ENCODE results near the gene GBP3. TPM values are rescaled to one million over a fixed set of nuclear protein-coding genes. Genes with fewer than 3 reads are reported as not detected.
"Not testable (repeated sequence)": the region's sequence is repeated elsewhere in the genome, so short reads cannot be mapped to it uniquely, and the experiment has no call there.

Gene GBP3
- total RNA-seq, 1 experiment from 2014 or later: 6.3 TPM

- intact Hi-C loops (cut with micrococcal nuclease; ENCODE audit: unreplicated experiment): loop anchor here (5.0 kb wide), 2 partner anchors 373 to 473 kb away; no protein-coding TSS in a partner anchor
- Histone ChIP-seq H3K27ac (ENCODE audit: low read depth, low read length, poor library complexity, severe bottlenecking) (peak overlapping the region; percentile 77), H3K27me3 (replicated peaks; ENCODE audit: insufficient read depth, low read depth, low read length, poor library complexity) (no peaks in the 10 kb centered on the region), H3K4me3 (ENCODE audit: low read depth, low read length, poor library complexity, severe bottlenecking) (peak overlapping the region; percentile 28), H3K9me3 (ENCODE audit: low read depth, low read length, poor library complexity, severe bottlenecking) (no peaks in the 10 kb centered on the region), H3K4me1 (ENCODE audit: insufficient read depth, low read length, poor library complexity, severe bottlenecking) (peaks cover 27% of the 10 kb centered on the region), H3K36me3 (ENCODE audit: insufficient read depth, low read length, poor library complexity, severe bottlenecking) (peaks cover 31% of the 10 kb centered on the region)
- POLR2A ChIA-PET (ENCODE audit: low non-redundant PET): no interaction called here
- TF ChIP-seq CTCF (conservative IDR thresholded peaks at IDR 0.05; ENCODE audit: low read depth, low read length) (no peak), EZH2 (IDR thresholded peaks at IDR 0.05; ENCODE audit: borderline replicate concordance, low read depth, low read length, poor library complexity, severe bottlenecking) (no peak)
- peak; percentile 12 for DNase-seq (ENCODE audit: low spot score)
- no TSS peak for BruUV-seq (replicated peaks)
- CTCF ChIA-PET: interaction anchor here (0.7 to 0.9 kb wide), 2 partner anchors 101 to 475 kb away, joined by 3 to 10 read pairs; no protein-coding TSS in a partner anchor
Observed at GRCh38 chr1:88984569-88984968, 38.1 kb downstream of the GBP3 start.

- intact Hi-C loops (cut with micrococcal nuclease; ENCODE audit: unreplicated experiment): loop anchor here (5.0 kb wide), 2 partner anchors 373 to 473 kb away; no protein-coding TSS in a partner anchor
- H3K27ac ChIP-seq (ENCODE audit: low read depth, low read length, poor library complexity, severe bottlenecking): peak overlapping the region; percentile 77
- peak; percentile 87 for DNase-seq (ENCODE audit: low spot score)
Observed at GRCh38 chr1:88983791-88984559, 38.7 kb downstream of the GBP3 start.

GRCh38 chr1:88982055-88982454 lies 40.6 kb downstream of the GBP3 start:
- Histone ChIP-seq H3K4me3 (ENCODE audit: low read depth, low read length, poor library complexity, severe bottlenecking) (no peak overlapping the region), H3K36me3 (ENCODE audit: insufficient read depth, low read length, poor library complexity, severe bottlenecking) (peaks cover 20% of the 10 kb centered on the region), H3K27ac (ENCODE audit: low read depth, low read length, poor library complexity, severe bottlenecking) (no peak overlapping the region), H3K27me3 (replicated peaks; ENCODE audit: insufficient read depth, low read depth, low read length, poor library complexity) (no peaks in the 10 kb centered on the region), H3K4me1 (ENCODE audit: insufficient read depth, low read length, poor library complexity, severe bottlenecking) (peaks cover 16% of the 10 kb centered on the region), H3K9me3 (ENCODE audit: low read depth, low read length, poor library complexity, severe bottlenecking) (no peaks in the 10 kb centered on the region)
- POLR2A ChIA-PET (ENCODE audit: low non-redundant PET): no interaction called here
- no TSS peak for BruUV-seq (replicated peaks)
- intact Hi-C loops (cut with micrococcal nuclease; ENCODE audit: unreplicated experiment): loop anchor here (5.0 kb wide), 2 partner anchors 375 to 475 kb away; no protein-coding TSS in a partner anchor
- TF ChIP-seq EZH2 (IDR thresholded peaks at IDR 0.05; ENCODE audit: borderline replicate concordance, low read depth, low read length, poor library complexity, severe bottlenecking) (no peak), CTCF (conservative IDR thresholded peaks at IDR 0.05; ENCODE audit: low read depth, low read length) (no peak)
- CTCF ChIA-PET: no interaction called here
- no peak for DNase-seq (ENCODE audit: low spot score)

More at GRCh38 chr1:88983791-88984559, 38.7 kb downstream of the GBP3 start:
- TF ChIP-seq EZH2 (IDR thresholded peaks at IDR 0.05; ENCODE audit: borderline replicate concordance, low read depth, low read length, poor library complexity, severe bottlenecking): no peak
- peak; percentile 69 for TF ChIP-seq CTCF (conservative IDR thresholded peaks at IDR 0.05; ENCODE audit: low read depth, low read length)
- Histone ChIP-seq H3K36me3 (ENCODE audit: insufficient read depth, low read length, poor library complexity, severe bottlenecking) (peaks cover 31% of the 10 kb centered on the region), H3K9me3 (ENCODE audit: low read depth, low read length, poor library complexity, severe bottlenecking) (no peaks in the 10 kb centered on the region), H3K4me3 (ENCODE audit: low read depth, low read length, poor library complexity, severe bottlenecking) (peak overlapping the region; percentile 28), H3K27me3 (replicated peaks; ENCODE audit: insufficient read depth, low read depth, low read length, poor library complexity) (no peaks in the 10 kb centered on the region), H3K4me1 (ENCODE audit: insufficient read depth, low read length, poor library complexity, severe bottlenecking) (peaks cover 22% of the 10 kb centered on the region)
- ChIA-PET POLR2A (ENCODE audit: low non-redundant PET) (no interaction called here), CTCF (interaction anchor here (0.6 to 0.9 kb wide), 4 partner anchors 20 to 1021 kb away, joined by 3 to 10 read pairs (median 5); no protein-coding TSS in a partner anchor)
- BruUV-seq (replicated peaks): no TSS peak

- H3K4me1 ChIP-seq (ENCODE audit: insufficient read depth, low read length, poor library complexity, severe bottlenecking): peaks cover 16% of the 10 kb centered on the region
- H3K27ac ChIP-seq (ENCODE audit: low read depth, low read length, poor library complexity, severe bottlenecking); H3K4me3 ChIP-seq (ENCODE audit: low read depth, low read length, poor library complexity, severe bottlenecking); H3K9me3 ChIP-seq (ENCODE audit: low read depth, low read length, poor library complexity, severe bottlenecking); H3K27me3 ChIP-seq (replicated peaks; ENCODE audit: insufficient read depth, low read depth, low read length, poor library complexity); POLR2A ChIA-PET (ENCODE audit: low non-redundant PET); BruUV-seq (replicated peaks); DNase-seq (ENCODE audit: low spot score); CTCF ChIA-PET: not testable (repeated sequence)
- peaks cover 16% of the 10 kb centered on the region for H3K36me3 ChIP-seq (ENCODE audit: insufficient read depth, low read length, poor library complexity, severe bottlenecking)
- intact Hi-C loops (cut with micrococcal nuclease; ENCODE audit: unreplicated experiment): loop anchor here (5.0 kb wide), 2 partner anchors 376 to 476 kb away; no protein-coding TSS in a partner anchor
Observed at GRCh38 chr1:88981506-88981905, 41.2 kb downstream of the GBP3 start.
